DND-41 (cell line): ENCODE data around the gene SIGMAR1.

Experiments used
- EZH2 ChIP-seq: IDR thresholded peaks from 3 replicates; pipeline ENCODE4 v1.6.1; 2012; ENCODE audit warnings: borderline replicate concordance, low read depth, mild to moderate bottlenecking, moderate library complexity, low read length, inconsistent platforms; ENCODE audit not compliant: severe bottlenecking
- TF ChIP-seq, protein P1 (sequence below): IDR thresholded peaks from 2 replicates; pipeline ENCODE4 v1.5.1; 2012; ENCODE audit warnings: borderline replicate concordance, low read length, moderate library complexity, mild to moderate bottlenecking; ENCODE audit not compliant: poor library complexity, severe bottlenecking; ENCODE audit errors: extremely low read depth

DNA sequence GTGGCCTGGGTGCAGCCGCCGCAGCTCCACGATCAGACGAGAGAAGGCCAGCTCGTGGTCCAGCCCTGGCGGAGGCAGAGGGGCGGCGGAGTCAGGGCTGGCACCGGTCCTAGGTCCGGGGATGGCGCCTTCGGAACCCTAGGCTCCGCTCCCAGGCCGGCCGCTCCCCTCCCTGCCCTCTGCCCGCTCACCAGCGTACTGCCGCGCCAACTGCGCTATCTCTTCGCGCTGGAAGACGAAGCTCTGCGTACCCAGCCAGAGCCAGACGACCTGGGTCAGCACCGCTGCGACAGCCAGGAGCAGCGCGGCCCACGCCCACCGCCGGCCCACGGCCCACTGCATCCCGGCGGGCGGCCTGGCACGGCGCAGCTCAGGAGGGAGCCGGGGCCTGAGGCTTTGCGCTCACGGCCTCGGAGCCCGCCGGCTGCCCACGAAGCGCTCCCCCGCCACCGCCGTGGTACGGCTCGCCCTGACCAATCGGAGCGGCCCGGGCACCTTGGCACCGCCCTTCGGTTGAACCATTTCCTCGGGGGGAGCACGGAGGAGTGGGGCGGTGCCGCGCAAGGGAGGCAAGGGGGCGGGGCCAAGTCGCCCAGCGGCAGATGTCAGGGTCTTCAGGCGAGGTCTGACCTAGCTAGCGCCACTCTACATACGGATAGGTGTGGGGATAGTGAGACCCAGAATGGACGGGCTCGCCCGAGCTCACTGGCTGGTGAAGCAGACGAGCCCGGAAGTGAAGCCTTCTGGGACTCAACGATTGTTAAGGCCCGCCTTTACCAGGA, at the start of gene SIGMAR1:
- TF ChIP-seq, protein P1, sequence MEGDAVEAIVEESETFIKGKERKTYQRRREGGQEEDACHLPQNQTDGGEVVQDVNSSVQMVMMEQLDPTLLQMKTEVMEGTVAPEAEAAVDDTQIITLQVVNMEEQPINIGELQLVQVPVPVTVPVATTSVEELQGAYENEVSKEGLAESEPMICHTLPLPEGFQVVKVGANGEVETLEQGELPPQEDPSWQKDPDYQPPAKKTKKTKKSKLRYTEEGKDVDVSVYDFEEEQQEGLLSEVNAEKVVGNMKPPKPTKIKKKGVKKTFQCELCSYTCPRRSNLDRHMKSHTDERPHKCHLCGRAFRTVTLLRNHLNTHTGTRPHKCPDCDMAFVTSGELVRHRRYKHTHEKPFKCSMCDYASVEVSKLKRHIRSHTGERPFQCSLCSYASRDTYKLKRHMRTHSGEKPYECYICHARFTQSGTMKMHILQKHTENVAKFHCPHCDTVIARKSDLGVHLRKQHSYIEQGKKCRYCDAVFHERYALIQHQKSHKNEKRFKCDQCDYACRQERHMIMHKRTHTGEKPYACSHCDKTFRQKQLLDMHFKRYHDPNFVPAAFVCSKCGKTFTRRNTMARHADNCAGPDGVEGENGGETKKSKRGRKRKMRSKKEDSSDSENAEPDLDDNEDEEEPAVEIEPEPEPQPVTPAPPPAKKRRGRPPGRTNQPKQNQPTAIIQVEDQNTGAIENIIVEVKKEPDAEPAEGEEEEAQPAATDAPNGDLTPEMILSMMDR: no peak
- no peak for TF ChIP-seq EZH2
